Breast epithelium (tissue), 3 donors: ENCODE results near the gene CD300E.

ENCODE experiments used
- CTCF ChIP-seq, 3 donors: fragments of 450-650 bp; IDR thresholded peaks; one replicate each; pipeline ENCODE4 v1.5.1; 2016 to 2017; ENCODE audit warnings: antibody characterized with exemption in 3 of 3, mild to moderate bottlenecking in 3 of 3, moderate library complexity in 3 of 3
- POLR2A ChIP-seq: fragments of 450-650 bp; IDR thresholded peaks from one replicate; pipeline ENCODE4 v1.6.1; 2016; ENCODE audit warnings: antibody characterized with exemption, mild to moderate bottlenecking, moderate library complexity

- TF ChIP-seq POLR2A (no peak), CTCF (IDR thresholded peaks at IDR 0.05) (no peak)
Observed at GRCh38 chr17:74567397-74567796, 56.1 kb downstream of the CD300E start, which contains the start of gene CD300H.
